Sigmoid colon (tissue), 4 donors: ENCODE measurements around the gene MARF1.

ENCODE experiments used
- POLR2AphosphoS5 ChIP-seq, 4 donors: sonication (generic); formaldehyde crosslinking; IDR thresholded peaks; one replicate each; pipeline ENCODE4 v1.6.1; 2017; ENCODE audit warnings: antibody characterized with exemption in 4 of 4
- TF ChIP-seq, protein P1 (sequence below), 4 experiments: fragments of 450-650 bp in 3 of 4; fragments of 200-600 bp in 1 of 4; IDR thresholded peaks; one replicate each; pipeline ENCODE4 v1.5.1; 2016 to 2019; ENCODE audit warnings: antibody characterized with exemption in 4 of 4, mild to moderate bottlenecking in 3 of 4, moderate library complexity in 2 of 4

DNA sequence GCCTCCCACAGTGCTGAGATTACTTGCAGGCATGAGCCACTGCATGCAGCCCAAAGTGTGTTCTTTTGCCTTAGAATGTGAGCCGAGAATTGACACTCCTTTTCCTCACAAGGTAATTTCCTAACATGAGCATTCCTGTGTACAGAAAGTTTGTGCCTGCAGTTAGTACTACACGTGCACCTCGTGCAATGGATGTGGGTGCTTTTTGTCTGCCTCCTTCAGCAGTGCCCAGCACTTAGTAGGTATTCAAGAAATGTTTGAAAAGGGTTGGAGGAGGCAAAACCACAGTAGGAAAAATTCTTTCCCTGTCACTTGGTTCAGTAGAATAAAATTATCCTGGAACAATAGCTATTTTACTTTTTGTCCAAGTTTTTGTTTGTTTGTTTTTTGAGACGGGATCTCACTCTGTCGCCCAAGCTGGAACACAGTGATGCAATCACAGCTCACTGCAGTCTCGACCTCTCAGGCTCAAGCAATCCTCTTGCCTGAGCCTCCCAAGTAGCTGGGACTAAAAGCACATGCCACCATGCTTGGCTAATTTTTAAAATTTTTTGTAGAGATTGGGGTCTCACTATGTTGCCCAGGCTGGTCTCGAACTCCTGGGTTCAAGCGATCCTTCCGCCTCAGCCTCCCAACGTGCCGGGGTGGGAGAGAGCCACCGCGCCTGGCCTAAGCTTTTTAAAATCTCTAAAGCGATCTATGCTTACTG lies 9.5 kb upstream of the MARF1 start:
- TF ChIP-seq, protein P1, sequence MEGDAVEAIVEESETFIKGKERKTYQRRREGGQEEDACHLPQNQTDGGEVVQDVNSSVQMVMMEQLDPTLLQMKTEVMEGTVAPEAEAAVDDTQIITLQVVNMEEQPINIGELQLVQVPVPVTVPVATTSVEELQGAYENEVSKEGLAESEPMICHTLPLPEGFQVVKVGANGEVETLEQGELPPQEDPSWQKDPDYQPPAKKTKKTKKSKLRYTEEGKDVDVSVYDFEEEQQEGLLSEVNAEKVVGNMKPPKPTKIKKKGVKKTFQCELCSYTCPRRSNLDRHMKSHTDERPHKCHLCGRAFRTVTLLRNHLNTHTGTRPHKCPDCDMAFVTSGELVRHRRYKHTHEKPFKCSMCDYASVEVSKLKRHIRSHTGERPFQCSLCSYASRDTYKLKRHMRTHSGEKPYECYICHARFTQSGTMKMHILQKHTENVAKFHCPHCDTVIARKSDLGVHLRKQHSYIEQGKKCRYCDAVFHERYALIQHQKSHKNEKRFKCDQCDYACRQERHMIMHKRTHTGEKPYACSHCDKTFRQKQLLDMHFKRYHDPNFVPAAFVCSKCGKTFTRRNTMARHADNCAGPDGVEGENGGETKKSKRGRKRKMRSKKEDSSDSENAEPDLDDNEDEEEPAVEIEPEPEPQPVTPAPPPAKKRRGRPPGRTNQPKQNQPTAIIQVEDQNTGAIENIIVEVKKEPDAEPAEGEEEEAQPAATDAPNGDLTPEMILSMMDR (IDR thresholded peaks at IDR 0.05), result no peak
- TF ChIP-seq POLR2AphosphoS5 (IDR thresholded peaks at IDR 0.05), result no peak
